CD8-positive, alpha-beta memory T cell (primary cell): ENCODE data around the gene VPS25. TPM values are rescaled to one million over a fixed set of nuclear protein-coding genes. Genes with fewer than 3 reads are reported as not detected.
A peak's percentile ranks its signal among the peaks of the same experiment; 100 is the strongest.

Experiments
- CTCF ChIA-PET: fragments of 350-600 bp; sonication (Branson Sonifier 250); formaldehyde crosslinking; loops from one replicate; lab custom pipeline; 2021; ENCODE audit warnings: antibody characterized with exemption; lab: Charles Lee
- POLR2A ChIA-PET: fragments of 350-600 bp; sonication (Branson Sonifier 250); formaldehyde crosslinking; loops from one replicate; lab custom pipeline; 2021; ENCODE audit warnings: antibody characterized with exemption; lab: Charles Lee
- DNase-seq, 5 donors: peaks; one replicate each; pipeline versions ENCODE4 v3.0.0 to v3.0.0-alpha.2; 2020 to 2022; ENCODE audit warnings: mixed read lengths in 1 of 5
- H3K27ac ChIP-seq: one replicate; pipeline ENCODE4 v1.7.0; 2013; ENCODE audit warnings: low read depth, mild to moderate bottlenecking, low read length, moderate library complexity
- H3K27me3 ChIP-seq: 2 replicates; pipeline ENCODE4 v1.7.0; 2013; ENCODE audit warnings: low read length, mild to moderate bottlenecking; ENCODE audit not compliant: insufficient read depth, poor library complexity, severe bottlenecking
- H3K36me3 ChIP-seq: 2 replicates; pipeline ENCODE4 v1.7.0; 2013; ENCODE audit warnings: mild to moderate bottlenecking, low read length, moderate library complexity; ENCODE audit not compliant: insufficient read depth
- H3K4me1 ChIP-seq: 2 replicates; pipeline ENCODE4 v1.7.0; 2013; ENCODE audit warnings: mild to moderate bottlenecking, low read length, moderate library complexity; ENCODE audit not compliant: insufficient read depth
- H3K4me3 ChIP-seq: 2 replicates; pipeline ENCODE4 v1.7.0; 2013; ENCODE audit warnings: mild to moderate bottlenecking, low read length
- H3K9me3 ChIP-seq: 2 replicates; pipeline ENCODE4 v1.7.0; 2013; ENCODE audit warnings: mild to moderate bottlenecking, low read length
- H3K27ac Mint-ChIP-seq, 8 donors: one replicate each; pipeline ENCODE4 v1.8.0; 2020 to 2021; ENCODE audit warnings: mixed read lengths in 8 of 8, mild to moderate bottlenecking in 6 of 8, inconsistent platforms in 3 of 8, moderate library complexity in 3 of 8
- H3K27me3 Mint-ChIP-seq, 2 donors: one replicate each; pipeline ENCODE4 v1.8.0; 2020 to 2021; ENCODE audit warnings: mixed read lengths in 2 of 2, mild to moderate bottlenecking in 1 of 2, moderate library complexity in 1 of 2
- H3K36me3 Mint-ChIP-seq, 3 donors: one replicate each; pipeline ENCODE4 v1.8.0; 2020 to 2021; ENCODE audit warnings: mixed read lengths in 3 of 3, inconsistent platforms in 1 of 3, mild to moderate bottlenecking in 1 of 3
- H3K4me1 Mint-ChIP-seq, 3 donors: one replicate each; pipeline ENCODE4 v1.8.0; 2020 to 2021; ENCODE audit warnings: mixed read lengths in 3 of 3, inconsistent platforms in 1 of 3, mild to moderate bottlenecking in 1 of 3
- H3K4me3 Mint-ChIP-seq, 7 donors: one replicate each; pipeline ENCODE4 v1.8.0; 2020 to 2021; ENCODE audit warnings: mixed read lengths in 7 of 7, mild to moderate bottlenecking in 6 of 7, moderate library complexity in 4 of 7, inconsistent platforms in 2 of 7
- H3K9me3 Mint-ChIP-seq, 5 donors: one replicate each; pipeline ENCODE4 v1.8.0; 2020 to 2022; ENCODE audit warnings: mixed read lengths in 5 of 5, mild to moderate bottlenecking in 3 of 5, moderate library complexity in 2 of 5, inconsistent platforms in 1 of 5
- polyA plus RNA-seq: library from polyadenylated mRNA; unstranded; fragments of 300-500 nt; fragmentation: Illumina TruSeq; gene quantifications from one replicate; pipeline ENCODE4 v1.2.3, GENCODE V29; 2021
- total RNA-seq, 2 experiments: library from RNA; stranded (reverse); gene quantifications; one replicate each; pipeline ENCODE4 v1.2.3, GENCODE V29; 2021

VPS25 gene
- total and polyA plus RNA-seq, 3 experiments from 2014 or later = 63.8 to 108 (median 101) TPM

DNA sequence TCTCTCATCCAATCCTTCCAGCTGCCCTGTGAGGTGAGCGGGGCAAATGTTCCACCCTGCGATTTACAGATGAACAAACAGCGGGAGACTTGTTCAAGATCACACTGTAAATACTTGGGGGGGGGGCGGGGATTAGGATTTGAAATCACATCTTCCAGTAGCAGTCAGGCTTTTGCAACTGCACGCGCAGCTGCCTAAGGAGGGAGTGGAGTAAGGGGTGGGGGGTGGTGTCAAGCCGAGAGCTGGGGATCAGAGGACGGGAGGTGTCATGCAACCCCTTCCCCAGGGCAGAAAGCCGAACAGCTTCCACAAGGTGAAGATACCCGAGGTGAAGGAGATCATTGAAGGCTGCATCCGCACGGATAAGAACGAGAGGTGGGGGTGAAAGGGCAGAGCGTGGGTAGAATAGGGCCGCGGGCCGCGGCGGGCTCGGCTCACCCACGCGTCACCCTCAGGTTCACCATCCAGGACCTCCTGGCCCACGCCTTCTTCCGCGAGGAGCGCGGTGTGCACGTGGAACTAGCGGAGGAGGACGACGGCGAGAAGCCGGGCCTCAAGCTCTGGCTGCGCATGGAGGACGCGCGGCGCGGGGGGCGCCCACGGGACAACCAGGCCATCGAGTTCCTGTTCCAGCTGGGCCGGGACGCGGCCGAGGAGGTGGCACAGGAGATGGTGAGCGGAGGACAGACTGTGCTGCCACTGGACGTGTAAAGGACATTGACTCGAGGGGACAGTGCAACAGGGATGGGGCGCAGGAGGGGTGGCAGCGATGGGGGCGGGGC is 11.8 kb downstream of the VPS25 start:
- no peak overlapping the region for H3K4me3 ChIP-seq
- peaks cover 13% of the 10 kb centered on the region for H3K4me1 ChIP-seq
- peaks cover 0 to 4% (median 0%) of the 10 kb centered on the region in 5 donors for H3K9me3 Mint-ChIP-seq
- peaks cover 53 to 77% of the 10 kb centered on the region in 2 donors for H3K27me3 Mint-ChIP-seq
- H3K27me3 ChIP-seq = peaks cover 46% of the 10 kb centered on the region
- ChIA-PET CTCF (no interaction called here), POLR2A (interaction anchor here (0.8 kb wide), 1 partner anchor 583 kb away, joined by 3 read pairs; no protein-coding TSS in a partner anchor)
- peak overlapping the region in 1 of 8 donors; percentile 13 for H3K27ac Mint-ChIP-seq
- no peaks in the 10 kb centered on the region for H3K36me3 Mint-ChIP-seq
- peak overlapping the region in 4 of 7 donors; percentile 16 to 49 (median 30) for H3K4me3 Mint-ChIP-seq
- no peak overlapping the region for H3K27ac ChIP-seq
- H3K9me3 ChIP-seq = no peaks in the 10 kb centered on the region
- no peak for DNase-seq
- H3K36me3 ChIP-seq = no peaks in the 10 kb centered on the region
- H3K4me1 Mint-ChIP-seq = peaks cover 13 to 41% (median 18%) of the 10 kb centered on the region in 3 donors

GRCh38 chr17:42787266-42787665 is 14.0 kb downstream of the VPS25 start:
- H3K9me3 ChIP-seq = no peaks in the 10 kb centered on the region
- Mint-ChIP-seq H3K4me1 (peaks cover 13 to 30% (median 16%) of the 10 kb centered on the region in 3 donors), H3K27ac (no peak overlapping the region), H3K36me3 (no peaks in the 10 kb centered on the region), H3K9me3 (peaks cover 0 to 4% (median 0%) of the 10 kb centered on the region in 5 donors), H3K4me3 (no peak overlapping the region), H3K27me3 (peaks cover 51 to 70% of the 10 kb centered on the region in 2 donors)
- no peaks in the 10 kb centered on the region for H3K36me3 ChIP-seq
- H3K27ac ChIP-seq = no peak overlapping the region
- H3K27me3 ChIP-seq = peaks cover 32% of the 10 kb centered on the region
- CTCF ChIA-PET = interaction anchor here (0.8 kb wide), 1 partner anchor 10 kb away, joined by 3 read pairs; no protein-coding TSS in a partner anchor
- no peak for DNase-seq
- POLR2A ChIA-PET = no interaction called here
- H3K4me1 ChIP-seq = peaks cover 13% of the 10 kb centered on the region
- no peak overlapping the region for H3K4me3 ChIP-seq

GRCh38 chr17:42791948-42792347 is 18.7 kb downstream of the VPS25 start:
- no peaks in the 10 kb centered on the region for H3K36me3 ChIP-seq
- H3K4me3 ChIP-seq = no peak overlapping the region
- ChIA-PET CTCF (no interaction called here), POLR2A (no interaction called here)
- no peaks in the 10 kb centered on the region for H3K9me3 ChIP-seq
- H3K27me3 ChIP-seq = peaks cover 3% of the 10 kb centered on the region
- Mint-ChIP-seq H3K27me3 (peaks cover 17 to 26% of the 10 kb centered on the region in 2 donors), H3K36me3 (peaks cover 0 to 7% (median 5%) of the 10 kb centered on the region in 3 donors), H3K4me1 (peaks cover 7 to 12% (median 8%) of the 10 kb centered on the region in 3 donors), H3K4me3 (no peak overlapping the region), H3K9me3 (no peaks in the 10 kb centered on the region), H3K27ac (no peak overlapping the region)
- DNase-seq = no peak
- peaks cover 2% of the 10 kb centered on the region for H3K4me1 ChIP-seq
- no peak overlapping the region for H3K27ac ChIP-seq

- Mint-ChIP-seq H3K27ac (no peak overlapping the region), H3K27me3 (peaks cover 13 to 21% of the 10 kb centered on the region in 2 donors), H3K4me3 (no peak overlapping the region), H3K9me3 (no peaks in the 10 kb centered on the region), H3K4me1 (peaks cover 9 to 18% (median 14%) of the 10 kb centered on the region in 3 donors), H3K36me3 (peaks cover 0 to 7% (median 5%) of the 10 kb centered on the region in 3 donors)
- H3K27me3 ChIP-seq = no peaks in the 10 kb centered on the region
- H3K27ac ChIP-seq = no peak overlapping the region
- no peaks in the 10 kb centered on the region for H3K9me3 ChIP-seq
- peaks cover 8% of the 10 kb centered on the region for H3K4me1 ChIP-seq
- H3K36me3 ChIP-seq = no peaks in the 10 kb centered on the region
- CTCF ChIA-PET = no interaction called here
- POLR2A ChIA-PET = no interaction called here
- no peak for DNase-seq
- H3K4me3 ChIP-seq = no peak overlapping the region
These were observed 19.3 kb downstream of the VPS25 start for GRCh38 chr17:42792545-42792944.

- Histone ChIP-seq H3K9me3 (no peaks in the 10 kb centered on the region), H3K4me1 (peaks cover 18% of the 10 kb centered on the region), H3K27me3 (no peaks in the 10 kb centered on the region), H3K36me3 (no peaks in the 10 kb centered on the region), H3K27ac (no peak overlapping the region), H3K4me3 (no peak overlapping the region)
- POLR2A ChIA-PET = no interaction called here
- peaks cover 4% of the 10 kb centered on the region in 2 donors for H3K27me3 Mint-ChIP-seq
- no peak for DNase-seq
- peak overlapping the region in 1 of 8 donors; percentile 77 for H3K27ac Mint-ChIP-seq
- CTCF ChIA-PET = no interaction called here
- H3K4me3 Mint-ChIP-seq = no peak overlapping the region
- H3K36me3 Mint-ChIP-seq = peaks cover 0 to 11% (median 5%) of the 10 kb centered on the region in 3 donors
- no peaks in the 10 kb centered on the region for H3K9me3 Mint-ChIP-seq
- peaks cover 21 to 31% (median 31%) of the 10 kb centered on the region in 3 donors for H3K4me1 Mint-ChIP-seq
These were observed 21.8 kb downstream of the VPS25 start for GRCh38 chr17:42795061-42795460.

DNA sequence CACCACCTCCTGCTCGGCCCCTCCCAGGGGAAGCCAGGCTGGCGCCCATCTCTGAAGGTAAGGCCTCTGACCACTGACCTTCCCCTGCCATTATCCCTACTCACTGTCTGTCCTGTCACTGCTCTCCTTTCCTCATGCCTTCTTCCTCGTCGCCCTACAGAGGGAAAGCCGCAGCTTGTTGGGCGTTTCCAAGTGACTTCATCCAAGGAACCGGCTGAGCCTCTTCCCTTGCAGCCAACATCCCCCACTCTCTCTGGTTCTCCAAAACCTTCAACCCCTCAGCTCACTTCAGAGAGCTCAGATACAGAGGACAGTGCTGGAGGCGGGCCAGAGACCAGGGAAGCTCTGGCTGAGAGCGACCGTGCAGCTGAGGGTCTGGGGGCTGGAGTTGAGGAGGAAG is 22.2 kb downstream of the VPS25 start:
- POLR2A ChIA-PET = interaction anchor here (0.9 kb wide), 1 partner anchor 22 kb away, joined by 3 read pairs; the partner anchor contains the start of gene VPS25
- peaks cover under 1 to 3% of the 10 kb centered on the region in 2 donors for H3K27me3 Mint-ChIP-seq

DNA sequence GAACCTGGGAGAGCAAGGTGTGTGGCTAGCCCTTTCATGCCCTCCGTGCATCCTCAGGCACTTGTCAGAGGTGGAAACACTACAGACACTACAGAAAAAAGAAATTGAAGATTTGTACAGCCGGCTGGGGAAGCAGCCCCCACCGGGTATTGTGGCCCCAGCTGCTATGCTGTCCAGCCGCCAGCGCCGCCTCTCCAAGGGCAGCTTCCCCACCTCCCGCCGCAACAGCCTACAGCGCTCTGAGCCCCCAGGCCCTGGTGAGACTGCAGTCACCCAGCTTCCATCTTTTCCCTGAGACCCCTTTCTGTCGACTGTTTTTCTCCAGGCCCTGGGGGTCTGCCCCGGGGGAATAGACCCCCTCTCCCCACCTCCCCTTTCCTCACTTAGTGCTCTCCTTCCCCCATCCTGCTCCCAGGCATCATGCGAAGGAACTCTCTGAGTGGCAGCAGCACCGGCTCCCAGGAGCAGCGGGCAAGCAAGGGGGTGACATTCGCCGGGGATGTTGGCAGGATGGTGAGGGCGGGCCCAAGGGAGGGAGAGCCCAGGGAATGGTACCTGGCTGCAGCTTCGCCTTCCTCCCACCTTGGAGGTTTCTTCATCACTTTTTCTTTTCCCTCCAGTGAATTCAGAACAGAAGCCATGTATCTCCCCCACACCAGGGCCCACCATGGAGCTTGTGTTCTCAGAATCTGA is 23.0 kb downstream of the VPS25 start:
- peak overlapping the region in 4 of 7 donors; percentile 39 to 79 (median 63) for H3K4me3 Mint-ChIP-seq

More for the DNA sequence above, 22.2 kb downstream of the VPS25 start:
- CTCF ChIA-PET = no interaction called here
- Histone ChIP-seq H3K4me3 (no peak overlapping the region), H3K27ac (no peak overlapping the region), H3K9me3 (no peaks in the 10 kb centered on the region), H3K27me3 (no peaks in the 10 kb centered on the region), H3K36me3 (no peaks in the 10 kb centered on the region), H3K4me1 (peaks cover 18% of the 10 kb centered on the region)
- peak overlapping the region in 2 of 7 donors; percentile 54 to 57 for H3K4me3 Mint-ChIP-seq
- DNase-seq = no peak
- no peaks in the 10 kb centered on the region for H3K9me3 Mint-ChIP-seq
- peak overlapping the region in 1 of 8 donors; percentile 36 for H3K27ac Mint-ChIP-seq
- peaks cover 0 to 11% (median 5%) of the 10 kb centered on the region in 3 donors for H3K36me3 Mint-ChIP-seq
- peaks cover 22 to 31% (median 31%) of the 10 kb centered on the region in 3 donors for H3K4me1 Mint-ChIP-seq

More for the DNA sequence above, 23.0 kb downstream of the VPS25 start:
- ChIA-PET POLR2A (interaction anchor here (0.9 kb wide), 1 partner anchor 23 kb away, joined by 3 read pairs; the partner anchor contains the start of gene VPS25), CTCF (no interaction called here)
- Histone ChIP-seq H3K4me1 (peaks cover 18% of the 10 kb centered on the region), H3K36me3 (no peaks in the 10 kb centered on the region), H3K9me3 (no peaks in the 10 kb centered on the region), H3K4me3 (no peak overlapping the region), H3K27me3 (no peaks in the 10 kb centered on the region), H3K27ac (no peak overlapping the region)
- H3K36me3 Mint-ChIP-seq = peaks cover 0 to 11% (median 5%) of the 10 kb centered on the region in 3 donors
- DNase-seq = no peak
- peaks cover 22 to 31% (median 31%) of the 10 kb centered on the region in 3 donors for H3K4me1 Mint-ChIP-seq
- H3K27me3 Mint-ChIP-seq = peaks cover 0 to 3% of the 10 kb centered on the region in 2 donors
- no peaks in the 10 kb centered on the region for H3K9me3 Mint-ChIP-seq
- peak overlapping the region in 2 of 8 donors; percentile 27 to 38 for H3K27ac Mint-ChIP-seq
